Chondrocyte (in vitro differentiated cells): ENCODE results near the gene CTRB1. TPM values are rescaled to one million over a fixed set of nuclear protein-coding genes. Genes with fewer than 3 reads are reported as not detected.

ENCODE experiments used
- DNase-seq: peaks from one replicate; pipeline ENCODE4 v3.0.0; 2021; ENCODE audit warnings: mixed read lengths, low spot score
- H3K27ac Mint-ChIP-seq: one replicate; pipeline ENCODE4 v1.8.0; 2021; ENCODE audit warnings: mild to moderate bottlenecking, moderate library complexity, mixed read lengths; ENCODE audit not compliant: unreplicated experiment
- H3K27me3 Mint-ChIP-seq: 2 replicates; pipeline ENCODE4 v1.8.0; 2021; ENCODE audit warnings: low read depth, mixed read lengths
- H3K36me3 Mint-ChIP-seq: 2 replicates; pipeline ENCODE4 v1.8.0; 2021; ENCODE audit warnings: low read depth, mixed read lengths
- H3K4me1 Mint-ChIP-seq: 2 replicates; pipeline ENCODE4 v1.8.0; 2021; ENCODE audit warnings: low read depth, mild to moderate bottlenecking, mixed read lengths
- H3K4me3 Mint-ChIP-seq: one replicate; pipeline ENCODE4 v1.8.0; 2021; ENCODE audit warnings: mild to moderate bottlenecking, moderate library complexity, mixed read lengths; ENCODE audit not compliant: unreplicated experiment
- H3K9me3 Mint-ChIP-seq: 2 replicates; pipeline ENCODE4 v1.8.0; 2021; ENCODE audit warnings: low read depth, mixed read lengths
- CTCF ChIP-seq: fragments of 200-600 bp; sonication (generic); IDR thresholded peaks from 2 replicates; pipeline ENCODE4 v1.5.0; 2021; ENCODE audit warnings: antibody characterized with exemption, mild to moderate bottlenecking, moderate library complexity
- total RNA-seq: library from RNA; stranded (reverse); gene quantifications from 3 replicates; pipeline ENCODE4 v1.2.1, GENCODE V29; 2021

The CTRB1 gene
- total RNA-seq, 1 donor from 2014 or later: not detected

- H3K4me3 Mint-ChIP-seq: peak overlapping the region; percentile 85
- no peak for TF ChIP-seq CTCF
- H3K36me3 Mint-ChIP-seq: no peaks in the 10 kb centered on the region
- DNase-seq: no peak
- peaks cover 59% of the 10 kb centered on the region for H3K4me1 Mint-ChIP-seq
- no peaks in the 10 kb centered on the region for H3K9me3 Mint-ChIP-seq
- H3K27ac Mint-ChIP-seq: peak overlapping the region; percentile 98
- H3K27me3 Mint-ChIP-seq: no peaks in the 10 kb centered on the region
Observed at GRCh38 chr16:75264457-75264998, 45.7 kb downstream of the CTRB1 start.

GRCh38 chr16:75264999-75265910 is 46.5 kb downstream of the CTRB1 start:
- no peaks in the 10 kb centered on the region for H3K9me3 Mint-ChIP-seq
- peak; percentile 94 for DNase-seq
- H3K4me1 Mint-ChIP-seq: peaks cover 59% of the 10 kb centered on the region
- no peak for TF ChIP-seq CTCF
- peak overlapping the region; percentile 85 for H3K4me3 Mint-ChIP-seq
- no peaks in the 10 kb centered on the region for H3K36me3 Mint-ChIP-seq
- no peaks in the 10 kb centered on the region for H3K27me3 Mint-ChIP-seq
- peak overlapping the region; percentile 98 for H3K27ac Mint-ChIP-seq

GRCh38 chr16:75265911-75266701 is 47.3 kb downstream of the CTRB1 start:
- Mint-ChIP-seq H3K4me3 (peak overlapping the region; percentile 72), H3K4me1 (peaks cover 59% of the 10 kb centered on the region), H3K27me3 (no peaks in the 10 kb centered on the region), H3K9me3 (no peaks in the 10 kb centered on the region), H3K36me3 (no peaks in the 10 kb centered on the region), H3K27ac (peak overlapping the region; percentile 87)
- TF ChIP-seq CTCF: no peak
- DNase-seq: peak; percentile 90

GRCh38 chr16:75266738-75267630 is 48.2 kb downstream of the CTRB1 start:
- TF ChIP-seq CTCF: no peak
- Mint-ChIP-seq H3K27me3 (no peaks in the 10 kb centered on the region), H3K4me1 (peaks cover 61% of the 10 kb centered on the region), H3K4me3 (peak overlapping the region; percentile 72), H3K27ac (peak overlapping the region; percentile 87), H3K36me3 (no peaks in the 10 kb centered on the region), H3K9me3 (no peaks in the 10 kb centered on the region)
- DNase-seq: no peak
